H9 (cell line): ENCODE measurements around the gene HLA-DOA. TPM values are rescaled to one million over a fixed set of nuclear protein-coding genes. Genes with fewer than 3 reads are reported as not detected.

ENCODE experiments used
- DNase-seq: peaks from one replicate; pipeline ENCODE4 v3.0.0-alpha.2; 2017
- H2AFZ ChIP-seq: one replicate; pipeline ENCODE4 v1.6.1; 2013; ENCODE audit warnings: mild to moderate bottlenecking, low read length, control low read depth, moderate library complexity
- H2AK5ac ChIP-seq: 2 replicates; pipeline ENCODE4 v1.6.1; 2013; ENCODE audit warnings: low read length, control low read depth, mixed read lengths; ENCODE audit not compliant: insufficient read length
- H2BK120ac ChIP-seq: one replicate; pipeline ENCODE4 v1.6.1; 2013; ENCODE audit warnings: low read depth, mild to moderate bottlenecking, low read length, control low read depth, inconsistent platforms; ENCODE audit not compliant: poor library complexity, severe bottlenecking
- H2BK12ac ChIP-seq: 2 replicates; pipeline ENCODE4 v1.6.1; 2013; ENCODE audit warnings: low read length, control low read depth, mixed read lengths, low read depth; ENCODE audit not compliant: insufficient read length
- H2BK15ac ChIP-seq: 2 replicates; pipeline ENCODE4 v1.6.1; 2013; ENCODE audit warnings: low read depth, low read length, control low read depth
- H2BK20ac ChIP-seq: one replicate; pipeline ENCODE4 v1.6.1; 2013; ENCODE audit warnings: low read depth, mild to moderate bottlenecking, low read length, control low read depth, inconsistent platforms; ENCODE audit not compliant: poor library complexity, severe bottlenecking
- H2BK5ac ChIP-seq: 2 replicates; pipeline ENCODE4 v1.6.1; 2013; ENCODE audit warnings: low read length, control low read depth, mixed read lengths; ENCODE audit not compliant: insufficient read length
- H3K14ac ChIP-seq: 2 replicates; pipeline ENCODE4 v1.6.1; 2013; ENCODE audit warnings: low read length, control low read depth; ENCODE audit not compliant: insufficient read depth
- H3K18ac ChIP-seq: 2 replicates; pipeline ENCODE4 v1.6.1; 2013; ENCODE audit warnings: low read depth, mild to moderate bottlenecking, mixed read lengths, low read length, control low read depth; ENCODE audit not compliant: insufficient read length
- H3K23ac ChIP-seq: 2 replicates; pipeline ENCODE4 v1.6.1; 2013; ENCODE audit warnings: low read length, control low read depth, mixed read lengths, low read depth; ENCODE audit not compliant: insufficient read length
- H3K23me2 ChIP-seq: 2 replicates; pipeline ENCODE4 v1.6.1; 2013; ENCODE audit warnings: low read depth, mild to moderate bottlenecking, mixed read lengths, low read length, control low read depth; ENCODE audit not compliant: insufficient read length, poor library complexity, severe bottlenecking
- H3K27ac ChIP-seq: 2 replicates; pipeline ENCODE4 v1.5.1; 2013; ENCODE audit warnings: low read length, control low read depth, mixed read lengths, low read depth; ENCODE audit not compliant: insufficient read length
- H3K27me3 ChIP-seq: 2 replicates; pipeline ENCODE4 v1.6.1; 2013; ENCODE audit warnings: low read length, control low read depth, inconsistent platforms; ENCODE audit not compliant: insufficient read depth
- H3K4ac ChIP-seq: 2 replicates; pipeline ENCODE4 v1.6.1; 2013; ENCODE audit warnings: low read depth, mild to moderate bottlenecking, control low read depth, inconsistent platforms, low read length, moderate library complexity
- H3K4me1 ChIP-seq: 2 replicates; pipeline ENCODE4 v1.6.1; 2013; ENCODE audit warnings: low read length, control low read depth, inconsistent platforms; ENCODE audit not compliant: insufficient read depth
- H3K4me2 ChIP-seq: 2 replicates; pipeline ENCODE4 v1.6.1; 2013; ENCODE audit warnings: low read length, control low read depth, mixed read lengths; ENCODE audit not compliant: insufficient read length, insufficient read depth
- H3K56ac ChIP-seq: 2 replicates; pipeline ENCODE4 v1.6.1; 2013; ENCODE audit warnings: low read depth, mild to moderate bottlenecking, mixed read lengths, low read length, control low read depth; ENCODE audit not compliant: insufficient read length
- H3K79me1 ChIP-seq: 2 replicates; pipeline ENCODE4 v1.6.1; 2013; ENCODE audit warnings: low read depth, mild to moderate bottlenecking, moderate library complexity, low read length, control low read depth, inconsistent platforms; ENCODE audit not compliant: insufficient read depth, poor library complexity, severe bottlenecking
- H3K79me2 ChIP-seq: 2 replicates; pipeline ENCODE4 v1.6.1; 2013; ENCODE audit warnings: low read length, control low read depth, inconsistent platforms; ENCODE audit not compliant: insufficient read depth
- H3K9ac ChIP-seq: 2 replicates; pipeline ENCODE4 v1.6.1; 2013; ENCODE audit warnings: low read length, control low read depth, mixed read lengths; ENCODE audit not compliant: insufficient read length; ENCODE audit errors: extremely low read depth
- H3K9me3 ChIP-seq: one replicate; pipeline ENCODE4 v1.6.1; 2013; ENCODE audit warnings: low read depth, low read length, inconsistent platforms; ENCODE audit not compliant: control insufficient read depth
- H3T11ph ChIP-seq: one replicate; pipeline ENCODE4 v1.6.1; 2013; ENCODE audit warnings: mild to moderate bottlenecking, low read length, control low read depth, inconsistent platforms
- H4K20me1 ChIP-seq: one replicate; pipeline ENCODE4 v1.6.1; 2013; ENCODE audit not compliant: control insufficient read depth, insufficient read length, insufficient read depth
- H4K5ac ChIP-seq: 2 replicates; pipeline ENCODE4 v1.6.1; 2013; ENCODE audit warnings: low read depth, mild to moderate bottlenecking, mixed read lengths, low read length, control low read depth; ENCODE audit not compliant: insufficient read length
- H4K8ac ChIP-seq: replicated peaks from 2 replicates; pipeline ENCODE4 v1.6.1; 2013; ENCODE audit warnings: low read length, control low read depth, mixed read lengths, low read depth; ENCODE audit not compliant: insufficient read length
- H4K91ac ChIP-seq: 2 replicates; pipeline ENCODE4 v1.6.1; 2013; ENCODE audit warnings: low read depth, mild to moderate bottlenecking, moderate library complexity, mixed read lengths, low read length, control low read depth; ENCODE audit not compliant: insufficient read length
- H3K27ac Mint-ChIP-seq, 3 experiments: 2 replicates in 2 of 3; 3 replicates in 1 of 3; pipeline ENCODE4 v1.8.0; 2020 to 2021; ENCODE audit warnings: mixed read lengths in 3 of 3, mild to moderate bottlenecking in 1 of 3, moderate library complexity in 1 of 3
- H3K27me3 Mint-ChIP-seq: 2 replicates; pipeline ENCODE4 v1.8.0; 2021; ENCODE audit warnings: low read depth, mild to moderate bottlenecking, moderate library complexity, mixed read lengths
- H3K36me3 Mint-ChIP-seq, 3 experiments: 2 replicates in 2 of 3; 3 replicates in 1 of 3; pipeline ENCODE4 v1.8.0; 2020 to 2021; ENCODE audit warnings: low read depth in 3 of 3, mixed read lengths in 3 of 3; ENCODE audit not compliant: insufficient read depth in 1 of 3
- H3K4me1 Mint-ChIP-seq, 2 experiments: 2 replicates each; pipeline ENCODE4 v1.8.0; 2020; ENCODE audit warnings: mixed read lengths in 2 of 2
- H3K4me3 Mint-ChIP-seq, 2 experiments: 2 replicates in 1 of 2; 3 replicates in 1 of 2; pipeline ENCODE4 v1.8.0; 2020 to 2021; ENCODE audit warnings: mild to moderate bottlenecking in 2 of 2, mixed read lengths in 2 of 2, moderate library complexity in 1 of 2
- H3K9me3 Mint-ChIP-seq, 2 experiments: 2 replicates in 1 of 2; 3 replicates in 1 of 2; pipeline ENCODE4 v1.8.0; 2020; ENCODE audit warnings: mild to moderate bottlenecking in 2 of 2, mixed read lengths in 2 of 2, moderate library complexity in 1 of 2
- WGBS: extraction: QIAGEN DNeasy Blood & Tissue Kit; methylation state at CpG from one replicate; pipeline ENCODE4 v1.1.7; 2013; ENCODE audit warnings: missing lambda C conversion rate, low lambda C conversion rate, mixed read lengths; ENCODE audit not compliant: insufficient read length; ENCODE audit errors: extremely low coverage; 5-methylcytosine and 5-hydroxymethylcytosine counted together
- total RNA-seq: library from RNA; stranded (reverse); gene quantifications from 2 replicates; pipeline ENCODE4 v1.2.1, GENCODE V29; 2021
- TF ChIP-seq, protein P1 (sequence below): fragments of 200-600 bp; sonication (generic); conservative IDR thresholded peaks from 3 replicates; pipeline ENCODE4 v1.8.0; 2021; ENCODE audit warnings: antibody characterized with exemption, mild to moderate bottlenecking

HLA-DOA gene
- total RNA-seq, 1 experiment from 2014 or later: 15.6 TPM

DNA sequence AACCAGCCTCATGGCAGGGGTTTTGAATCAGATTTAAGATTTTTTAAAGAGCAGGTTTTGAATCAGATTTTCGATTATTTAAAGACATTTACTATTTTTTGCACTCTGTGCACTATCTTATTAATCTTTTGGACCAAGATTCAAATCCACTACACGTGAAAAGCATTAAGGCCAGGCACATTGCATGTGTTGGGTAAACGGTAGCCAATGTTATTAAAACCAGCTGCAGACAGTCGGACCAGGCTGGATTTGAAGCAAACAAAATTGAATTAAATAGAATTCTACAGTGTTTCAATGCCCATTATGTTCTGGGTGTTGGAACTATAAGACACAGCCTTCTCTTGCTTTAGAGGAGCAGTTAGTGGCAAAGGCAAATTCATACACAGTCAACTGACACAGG is 7.7 kb downstream of the HLA-DOA start:
- DNase-seq: no peak
- TF ChIP-seq, protein P1, sequence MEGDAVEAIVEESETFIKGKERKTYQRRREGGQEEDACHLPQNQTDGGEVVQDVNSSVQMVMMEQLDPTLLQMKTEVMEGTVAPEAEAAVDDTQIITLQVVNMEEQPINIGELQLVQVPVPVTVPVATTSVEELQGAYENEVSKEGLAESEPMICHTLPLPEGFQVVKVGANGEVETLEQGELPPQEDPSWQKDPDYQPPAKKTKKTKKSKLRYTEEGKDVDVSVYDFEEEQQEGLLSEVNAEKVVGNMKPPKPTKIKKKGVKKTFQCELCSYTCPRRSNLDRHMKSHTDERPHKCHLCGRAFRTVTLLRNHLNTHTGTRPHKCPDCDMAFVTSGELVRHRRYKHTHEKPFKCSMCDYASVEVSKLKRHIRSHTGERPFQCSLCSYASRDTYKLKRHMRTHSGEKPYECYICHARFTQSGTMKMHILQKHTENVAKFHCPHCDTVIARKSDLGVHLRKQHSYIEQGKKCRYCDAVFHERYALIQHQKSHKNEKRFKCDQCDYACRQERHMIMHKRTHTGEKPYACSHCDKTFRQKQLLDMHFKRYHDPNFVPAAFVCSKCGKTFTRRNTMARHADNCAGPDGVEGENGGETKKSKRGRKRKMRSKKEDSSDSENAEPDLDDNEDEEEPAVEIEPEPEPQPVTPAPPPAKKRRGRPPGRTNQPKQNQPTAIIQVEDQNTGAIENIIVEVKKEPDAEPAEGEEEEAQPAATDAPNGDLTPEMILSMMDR: no peak
- Histone ChIP-seq H3K9me3 (no peaks in the 10 kb centered on the region), H2BK15ac (no peak overlapping the region), H3K23ac (no peak overlapping the region), H2BK12ac (no peak overlapping the region), H3K4me1 (no peaks in the 10 kb centered on the region), H3K4me2 (no peak overlapping the region), H3K14ac (no peak overlapping the region), H3K18ac (no peak overlapping the region), H4K91ac (no peak overlapping the region), H2BK20ac (no peak overlapping the region), H3K27ac (no peak overlapping the region), H3K23me2 (no peaks in the 10 kb centered on the region), H4K8ac (no peak overlapping the region), H3K79me1 (no peaks in the 10 kb centered on the region), H3K9ac (no peak overlapping the region), H2BK5ac (no peak overlapping the region), H2BK120ac (no peak overlapping the region), H4K20me1 (no peaks in the 10 kb centered on the region), H2AK5ac (no peak overlapping the region), H4K5ac (no peak overlapping the region), H3K79me2 (no peaks in the 10 kb centered on the region), H3T11ph (no peak overlapping the region), H3K4ac (no peak overlapping the region), H3K56ac (no peak overlapping the region), H2AFZ (no peak overlapping the region), H3K27me3 (no peaks in the 10 kb centered on the region)
- peaks cover under 1 to 9% (median 6%) of the 10 kb centered on the region in 3 experiments; a peak in 3 of 7 replicates for H3K36me3 Mint-ChIP-seq
- no peak overlapping the region for H3K27ac Mint-ChIP-seq
- H3K27me3 Mint-ChIP-seq: peaks cover 13% of the 10 kb centered on the region
- H3K4me3 Mint-ChIP-seq: no peak overlapping the region
- H3K9me3 Mint-ChIP-seq: no peaks in the 10 kb centered on the region
- H3K4me1 Mint-ChIP-seq: peaks cover 4% of the 10 kb centered on the region in 2 experiments
- WGBS: no CpG with 5 or more reads among the region's 4 CpGs
